ENCODE measurements around the gene SEMA3E.
"Not testable (repeated sequence)": the region's sequence is repeated elsewhere in the genome, so short reads cannot be mapped to it uniquely, and the experiment has no call there.

The SEMA3E gene

DNA sequence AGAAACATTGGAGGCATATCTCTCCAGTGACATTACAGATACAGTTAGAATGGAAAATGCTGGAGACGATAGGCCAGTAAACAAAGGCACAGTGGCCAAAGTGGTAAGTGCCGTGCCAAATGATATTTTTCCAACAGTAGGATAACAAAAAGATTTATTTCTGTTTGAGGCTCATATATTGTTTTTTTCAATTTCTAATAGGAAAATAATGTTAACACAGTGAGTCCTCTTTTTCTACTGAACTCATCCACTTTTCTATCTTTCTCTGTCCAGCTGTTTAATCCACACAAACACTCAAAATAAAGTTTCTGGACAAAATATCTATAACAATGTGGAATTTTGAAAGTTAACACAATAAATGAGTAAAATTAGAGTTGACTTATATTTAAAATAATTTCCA lies 201.3 kb downstream of the SEMA3E start:
- FAIRE-seq, result no peak

DNA sequence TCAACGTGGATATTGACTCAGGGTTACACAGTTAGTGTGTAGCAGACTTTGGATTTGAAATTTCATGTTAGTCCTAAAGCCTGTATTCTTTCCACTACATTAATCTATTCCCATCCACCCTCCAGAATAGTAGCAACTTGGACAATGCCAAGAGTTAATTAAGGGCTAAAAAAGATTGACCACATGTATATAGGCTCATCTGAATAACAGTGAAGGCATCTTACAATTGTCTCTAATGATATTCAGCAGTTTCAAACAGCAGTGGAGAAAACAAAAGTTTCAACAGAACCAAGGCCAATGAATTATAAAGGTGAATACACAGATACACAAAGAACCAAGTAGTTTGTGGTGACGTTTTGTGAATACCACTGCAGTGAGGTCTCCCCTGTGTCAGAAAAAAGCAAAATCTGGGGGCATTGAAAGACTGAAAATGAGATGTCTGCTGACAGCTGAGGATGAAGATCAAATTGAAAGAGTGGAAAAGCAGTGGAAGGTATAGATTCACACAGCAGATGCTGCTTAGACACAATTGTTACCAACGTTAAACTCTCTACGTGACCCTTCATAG lies 202.8 kb downstream of the SEMA3E start:
- no peak for FAIRE-seq

DNA sequence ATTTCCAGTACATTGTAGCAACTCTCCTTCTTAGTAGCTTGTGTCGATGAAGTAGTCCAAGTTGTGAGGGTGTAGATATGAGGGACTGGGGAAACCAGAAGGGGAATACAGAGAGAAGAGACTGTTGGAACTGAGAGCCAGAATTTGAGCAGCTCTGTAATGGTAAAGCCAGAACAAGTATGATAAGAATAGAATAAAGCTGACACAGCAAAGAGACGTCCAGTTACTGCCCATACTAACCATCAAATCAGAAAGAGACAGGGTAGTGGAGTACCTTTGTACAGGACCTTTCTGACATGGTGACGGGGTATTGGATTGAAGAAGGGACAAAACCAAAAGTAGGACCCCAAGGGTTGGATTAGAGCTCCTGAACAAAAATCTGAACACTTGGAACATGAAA lies 206.0 kb downstream of the SEMA3E start:
- no peak for FAIRE-seq

DNA sequence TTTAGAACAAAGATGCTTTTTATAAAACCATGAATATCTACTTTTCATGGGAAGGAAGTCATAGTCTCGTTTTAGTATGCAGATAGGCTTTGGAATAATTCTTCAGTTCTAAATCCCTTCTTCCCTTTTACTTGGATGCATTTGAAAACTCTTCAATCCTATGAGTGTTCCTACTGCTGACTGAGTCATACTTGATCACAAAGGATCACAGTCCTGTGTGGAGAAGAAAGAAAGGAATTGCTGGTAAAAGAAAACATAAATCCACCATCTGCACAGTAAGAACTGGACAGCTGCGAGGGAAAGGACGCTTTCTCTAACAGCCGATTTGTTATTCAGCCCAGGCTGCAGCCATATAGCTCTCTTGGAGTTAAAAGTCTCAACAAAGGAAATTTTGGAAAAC lies 209.9 kb downstream of the SEMA3E start:
- no peak for FAIRE-seq

DNA sequence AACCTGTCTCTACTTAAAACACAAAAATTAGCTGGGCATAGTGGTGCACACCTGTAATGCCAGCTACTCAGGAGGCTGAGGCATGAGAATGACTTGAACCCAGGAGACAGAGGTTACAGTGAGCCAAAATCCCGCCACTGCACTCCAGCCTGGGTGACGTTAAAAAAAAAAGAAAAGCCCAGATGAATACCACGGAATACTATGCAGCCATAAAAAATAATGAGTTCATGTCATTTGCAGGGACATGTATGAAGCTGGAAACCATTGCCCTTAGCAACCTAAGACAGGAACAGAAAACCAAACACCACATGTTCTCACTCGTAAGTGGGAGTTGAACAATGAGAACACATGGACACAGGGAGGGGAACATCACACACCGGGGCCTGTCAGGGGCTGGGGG lies 218.7 kb downstream of the SEMA3E start:
- not testable (repeated sequence) for FAIRE-seq

DNA sequence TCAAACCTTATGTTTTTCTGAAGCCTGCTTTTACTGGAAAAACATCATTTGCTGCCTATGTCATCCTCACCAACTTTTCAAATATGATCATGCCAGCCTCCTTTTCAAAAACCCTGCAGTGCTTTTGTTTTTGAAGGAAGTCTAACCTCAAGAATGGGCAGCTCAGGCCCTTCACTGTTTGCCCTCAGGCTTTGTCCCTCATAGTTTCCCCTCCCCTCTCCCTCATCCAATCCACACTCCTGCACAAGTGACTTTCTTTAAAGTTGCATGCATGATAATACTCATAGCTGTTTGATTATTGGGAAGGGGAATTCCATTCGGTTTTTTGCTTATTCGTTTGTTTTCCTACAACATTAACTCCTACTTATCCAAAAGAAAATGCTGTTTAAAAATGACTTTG lies 219.4 kb downstream of the SEMA3E start:
- FAIRE-seq, result no peak

DNA sequence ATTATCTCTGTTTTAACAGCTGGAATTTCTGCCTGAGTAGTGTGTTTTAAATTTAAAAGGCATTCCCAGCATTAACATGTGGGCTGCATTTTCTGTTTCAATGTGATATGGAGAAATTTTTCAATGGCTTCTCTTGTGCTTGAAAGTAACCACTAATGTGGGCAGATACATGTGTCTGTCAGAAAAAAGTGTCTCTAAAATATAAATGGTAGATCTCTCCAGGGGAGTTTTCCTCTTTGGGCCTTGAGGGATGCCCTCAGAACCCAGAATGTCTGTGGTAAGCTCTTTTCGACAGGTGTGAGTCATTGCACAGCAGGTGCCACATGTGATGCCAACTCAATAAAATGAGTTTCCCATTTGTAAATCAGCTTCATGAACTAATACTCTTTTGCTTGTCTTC lies 221.1 kb downstream of the SEMA3E start:
- no peak for FAIRE-seq

DNA sequence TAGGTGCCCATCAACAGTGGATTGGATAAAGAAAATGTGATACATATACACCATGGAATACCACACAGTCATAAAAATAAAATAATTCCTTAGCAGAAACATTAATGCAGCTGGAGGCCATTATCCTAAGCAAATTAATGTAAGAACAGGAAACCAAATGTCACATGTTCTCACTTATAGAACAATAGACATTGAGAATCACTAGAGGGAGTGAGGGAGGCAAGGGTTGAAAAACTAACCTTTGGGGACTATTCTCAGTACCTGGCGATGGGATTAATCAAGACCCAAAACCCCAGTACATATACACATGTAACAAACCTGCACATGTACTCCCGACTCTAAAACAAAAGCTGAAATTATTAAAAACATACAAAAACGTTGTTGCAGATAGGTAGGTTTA lies 222.6 kb downstream of the SEMA3E start:
- no peak for FAIRE-seq

DNA sequence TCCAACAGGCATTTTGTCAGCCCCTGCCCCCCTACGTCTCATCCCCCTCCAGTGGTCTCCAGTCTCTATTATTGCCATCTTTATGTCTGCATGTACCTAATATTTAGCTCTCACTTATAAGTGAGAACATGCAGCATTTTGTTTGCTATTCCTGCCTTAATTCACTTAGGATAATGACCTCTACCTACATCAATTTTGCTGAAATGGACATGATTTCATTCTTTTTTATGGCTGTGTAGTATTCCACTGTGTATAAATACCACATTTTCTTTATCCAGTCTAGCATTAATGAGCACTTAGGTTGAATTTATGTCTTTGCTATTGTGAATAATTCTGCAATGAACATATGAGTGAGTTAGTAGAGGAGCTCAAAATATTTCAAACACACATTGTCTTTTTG lies 229.9 kb downstream of the SEMA3E start:
- no peak for FAIRE-seq

DNA sequence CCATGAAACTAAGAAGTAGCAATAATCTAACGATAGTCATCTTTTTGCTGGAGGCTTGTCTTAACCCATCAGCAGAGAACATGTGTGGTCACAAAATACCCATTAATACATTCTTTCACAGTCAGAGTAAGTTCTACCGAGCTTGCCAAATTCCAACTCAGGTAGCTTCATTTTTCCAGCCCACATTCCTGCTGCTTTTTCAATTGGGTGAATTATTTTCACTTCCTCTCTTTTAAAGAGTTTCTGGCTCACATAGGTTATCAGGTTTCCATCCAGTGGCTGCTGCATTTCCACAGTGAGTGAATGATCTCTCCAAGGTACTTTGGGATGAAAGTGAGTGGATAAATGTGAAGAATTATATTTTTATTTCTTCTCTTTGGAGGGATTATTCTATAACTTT lies 233.1 kb downstream of the SEMA3E start:
- FAIRE-seq, result no peak

DNA sequence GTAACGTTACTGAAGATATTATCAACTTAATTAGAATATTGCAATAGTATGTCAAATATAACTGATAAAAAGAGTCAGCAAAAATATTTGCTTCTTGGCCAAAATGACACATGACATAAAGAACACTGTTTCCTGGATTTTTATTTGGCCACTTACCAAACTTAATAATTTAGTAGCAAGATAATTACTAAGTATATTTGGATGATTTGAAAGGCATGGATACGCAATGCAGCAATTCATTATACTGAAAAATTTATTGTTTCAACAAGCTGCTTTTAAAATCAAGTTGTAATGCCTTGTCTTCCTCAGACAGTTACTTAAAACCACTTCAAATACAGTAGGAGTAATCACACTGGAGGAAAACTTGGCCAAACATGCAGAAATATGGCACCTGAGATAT lies 234.0 kb downstream of the SEMA3E start:
- no peak for FAIRE-seq

DNA sequence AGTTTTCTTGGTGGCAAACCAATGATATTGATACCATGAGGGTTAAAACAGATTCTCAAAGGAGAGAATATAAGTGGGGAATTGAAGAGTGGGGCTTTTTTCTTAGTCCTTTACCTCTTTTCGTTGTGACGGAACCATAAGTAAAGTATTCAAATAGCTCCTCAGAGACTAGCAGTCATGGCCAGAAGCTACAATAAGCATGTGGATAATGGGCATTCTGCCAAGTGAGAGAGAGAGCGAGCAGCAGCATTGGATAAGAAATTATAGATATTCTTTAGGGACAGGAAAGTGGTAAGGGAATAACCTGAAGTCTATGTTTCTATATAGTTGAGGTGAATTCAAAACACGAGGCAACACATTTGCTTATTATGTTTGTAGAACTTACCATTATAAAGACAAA lies 235.1 kb downstream of the SEMA3E start:
- no peak for FAIRE-seq

DNA sequence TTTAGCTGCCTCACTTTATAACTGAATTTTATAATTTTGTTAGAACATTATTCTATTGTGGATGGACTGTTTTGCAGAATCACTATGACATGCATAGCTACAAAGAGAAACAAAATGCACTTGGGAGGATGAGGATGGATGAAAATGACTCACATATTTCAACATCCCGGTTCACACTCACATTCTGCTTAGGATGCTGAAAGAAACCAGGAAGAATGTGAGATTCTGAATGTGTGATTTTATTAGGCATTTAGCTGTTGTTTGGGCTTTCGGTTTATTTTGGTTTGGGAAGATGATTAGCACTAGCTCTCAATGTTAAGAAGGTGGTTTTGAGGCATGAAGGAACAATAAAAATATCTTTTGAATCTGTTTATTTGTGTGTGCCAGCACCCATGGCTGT lies 235.5 kb downstream of the SEMA3E start:
- FAIRE-seq, result no peak

DNA sequence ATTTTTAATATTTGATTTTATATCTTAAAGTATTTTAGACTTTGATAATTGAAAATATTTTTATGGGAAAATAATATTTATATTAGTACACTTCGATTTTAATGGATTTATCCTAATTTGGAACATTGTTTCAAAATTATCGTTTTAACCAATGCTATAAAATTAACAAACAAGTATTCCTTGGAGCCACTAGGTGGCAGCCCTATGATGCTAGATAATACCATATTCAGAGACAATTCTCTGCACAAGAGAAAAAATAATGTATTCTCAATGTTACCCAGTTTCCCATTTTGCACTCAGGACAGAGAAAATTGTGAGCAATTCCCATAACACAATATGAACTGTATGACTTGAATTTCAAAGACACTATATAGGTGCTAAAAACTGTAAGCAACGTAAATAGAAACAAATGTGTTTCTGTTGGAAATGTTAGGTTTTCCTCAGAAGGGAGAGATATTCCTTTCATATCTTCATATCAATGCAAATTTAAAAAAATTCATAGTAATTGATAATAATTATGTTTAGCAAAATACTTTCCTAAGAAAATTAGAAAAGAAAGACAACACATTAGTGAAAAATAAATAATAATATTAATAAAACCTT lies 237.8 kb downstream of the SEMA3E start:
- FAIRE-seq, result peak; percentile 96

DNA sequence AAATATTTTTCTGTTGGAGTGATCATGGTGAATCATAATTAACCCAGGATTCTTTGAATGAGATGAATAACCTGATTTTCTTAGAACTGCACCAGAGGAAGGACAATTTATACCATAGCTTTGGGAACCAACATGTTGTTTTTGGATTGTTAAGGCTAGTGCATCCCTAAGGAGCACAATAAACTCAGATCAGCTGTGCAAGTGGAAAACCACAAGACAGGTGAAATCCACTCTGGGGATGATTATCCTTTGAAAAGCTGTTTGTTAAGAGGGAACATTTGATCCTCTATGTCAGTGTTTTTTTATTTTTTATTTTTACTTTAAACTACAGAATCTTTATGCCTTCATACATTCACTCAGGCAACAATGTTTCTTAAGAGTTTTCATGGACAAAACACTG lies 254.2 kb downstream of the SEMA3E start:
- no peak for FAIRE-seq

DNA sequence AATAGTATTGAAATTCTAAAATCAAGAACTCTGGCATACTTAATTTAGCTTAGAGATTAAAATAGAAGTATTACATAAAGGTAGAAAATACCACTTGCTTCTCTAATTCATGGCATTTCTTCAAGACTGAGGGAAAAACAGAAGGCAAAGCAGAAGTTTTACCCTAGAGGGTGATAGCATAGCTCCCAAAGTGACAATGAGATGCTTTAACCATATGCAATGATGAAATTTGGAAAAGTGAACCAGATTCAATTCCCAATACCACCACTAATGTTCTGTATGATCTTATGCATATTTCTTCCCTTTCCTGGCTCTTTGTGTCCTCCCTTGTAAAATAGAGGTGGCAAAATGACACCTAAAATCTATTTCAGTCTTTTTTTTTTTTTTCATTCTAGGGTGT lies 260.5 kb downstream of the SEMA3E start:
- FAIRE-seq, result no peak

DNA sequence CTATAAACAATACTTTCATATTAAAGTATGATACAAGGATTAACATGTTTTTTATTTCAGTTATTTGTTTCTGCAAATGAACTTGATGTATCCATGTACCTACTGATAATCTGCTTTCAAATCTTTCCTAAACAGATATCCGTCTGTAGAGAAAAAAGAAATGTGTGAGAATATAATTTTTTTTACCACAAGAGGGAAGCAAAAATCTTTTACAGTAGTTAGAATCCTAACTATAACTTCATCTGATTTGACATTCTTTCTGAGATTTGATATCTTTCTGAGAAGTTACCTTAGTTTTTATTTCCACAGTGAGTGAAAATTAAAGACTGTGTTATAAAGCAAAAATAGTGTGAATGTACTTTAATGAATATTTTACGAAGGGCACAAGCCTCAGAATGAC lies 282.3 kb downstream of the SEMA3E start:
- FAIRE-seq, result peak; percentile 37

DNA sequence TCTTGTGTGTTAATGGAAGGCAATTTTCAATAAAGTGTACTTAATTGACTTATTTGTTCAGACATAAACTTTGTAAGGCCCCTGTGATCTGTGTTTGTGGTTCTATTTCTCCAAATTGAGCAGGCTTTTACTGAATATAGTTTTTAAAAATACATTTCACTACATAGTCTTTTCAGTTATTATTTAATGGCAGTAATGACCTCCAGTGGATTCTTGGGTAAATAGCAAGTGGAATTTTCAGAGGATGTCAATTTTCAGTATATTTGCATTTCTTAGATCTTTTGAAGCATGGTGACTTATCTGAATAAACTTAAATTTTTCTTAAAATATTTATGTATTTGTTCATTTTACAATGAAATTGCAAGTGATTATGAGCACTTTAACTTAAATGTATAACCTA lies 283.2 kb downstream of the SEMA3E start:
- no peak for FAIRE-seq

DNA sequence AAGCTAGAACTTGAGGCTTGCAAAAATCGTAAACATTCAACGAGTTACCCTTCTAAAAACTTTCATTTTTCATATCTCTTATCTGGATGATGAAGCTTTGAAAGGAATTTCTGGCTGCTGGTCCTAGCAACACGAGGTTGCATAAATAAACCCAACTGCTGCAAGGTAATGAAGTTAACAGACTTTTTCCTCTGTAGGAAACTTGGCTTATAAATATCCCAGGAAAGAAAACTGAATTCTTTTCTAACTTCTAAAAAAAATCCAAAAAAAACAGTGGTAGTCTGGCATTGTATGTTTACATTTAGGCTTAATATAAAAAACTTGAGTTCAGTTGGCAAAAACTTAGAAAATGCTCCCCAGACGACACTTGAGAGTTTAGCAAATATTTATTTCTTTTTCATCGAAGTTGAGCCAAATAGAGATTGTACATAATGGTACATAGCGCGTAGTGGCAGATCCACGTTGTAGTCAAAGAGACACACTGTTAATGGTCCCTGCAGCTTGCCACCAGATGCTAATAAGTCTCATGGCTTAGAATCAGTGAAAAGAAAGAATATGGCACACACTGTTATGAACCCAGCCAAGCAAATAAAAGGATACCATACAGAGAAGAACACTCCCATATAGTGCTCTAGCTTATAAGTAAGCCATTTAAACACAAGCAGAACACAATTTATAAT lies 285.9 kb downstream of the SEMA3E start:
- no peak for FAIRE-seq

DNA sequence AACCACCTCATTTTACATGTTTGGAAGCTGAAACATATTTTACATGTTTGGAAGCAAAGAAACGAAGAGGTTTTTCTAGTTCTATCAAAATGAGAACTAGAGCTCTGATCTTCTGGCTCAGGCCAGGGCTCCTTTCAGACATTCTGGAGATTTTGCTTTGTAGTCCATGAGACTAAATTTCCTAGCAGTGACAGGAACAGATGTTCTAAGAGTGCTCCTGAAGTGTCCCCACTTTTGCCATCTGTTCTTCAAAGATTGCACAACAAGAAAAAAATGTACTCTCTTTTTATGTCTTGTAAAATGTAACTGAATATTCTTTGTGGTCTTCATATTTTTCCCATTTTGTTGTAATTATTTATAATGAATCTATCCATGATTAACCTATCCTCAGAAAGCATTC lies 289.8 kb downstream of the SEMA3E start:
- no peak for FAIRE-seq

DNA sequence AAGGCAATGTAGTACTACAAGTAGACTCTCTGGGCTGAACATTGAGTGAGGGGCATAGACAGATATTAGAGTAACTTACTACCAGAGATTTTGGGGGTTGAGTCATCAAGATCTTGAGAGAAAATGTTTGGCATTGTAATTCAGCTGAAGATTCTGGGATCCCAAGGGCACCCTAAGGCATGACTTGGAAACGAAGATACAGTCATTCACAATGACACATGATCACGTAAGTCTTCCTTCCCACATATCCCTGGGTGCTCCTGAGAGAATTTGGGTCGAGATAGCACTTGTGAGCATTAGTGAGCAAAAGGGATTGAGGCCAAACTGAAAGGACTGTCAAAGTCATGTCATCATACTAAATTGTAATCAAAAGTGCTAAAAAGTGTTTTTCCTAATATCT lies 293.8 kb downstream of the SEMA3E start:
- FAIRE-seq, result no peak

DNA sequence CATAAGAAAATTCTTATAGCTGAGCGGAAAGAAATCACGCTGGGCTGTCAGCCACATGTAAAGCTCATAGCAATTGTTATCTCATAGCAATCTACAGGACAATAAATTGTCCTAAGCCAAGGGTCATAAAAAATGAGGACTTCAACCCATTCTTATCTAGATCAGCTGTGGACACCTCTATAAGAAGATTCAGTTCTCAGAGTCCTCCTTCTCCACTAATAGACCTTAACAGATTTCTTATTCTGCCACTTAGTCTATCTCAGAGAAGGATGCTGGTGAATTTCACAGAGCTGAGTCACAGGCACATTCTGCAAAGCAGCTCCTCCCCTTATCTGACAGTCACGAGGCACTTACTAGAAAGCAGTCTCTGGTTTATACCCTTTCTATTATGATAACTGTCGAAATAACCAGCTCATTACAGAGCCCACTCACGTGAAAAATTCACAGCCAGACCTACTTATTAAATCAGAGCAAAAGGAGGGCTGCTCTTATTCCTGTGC lies 300.9 kb downstream of the SEMA3E start:
- FAIRE-seq, result no peak

DNA sequence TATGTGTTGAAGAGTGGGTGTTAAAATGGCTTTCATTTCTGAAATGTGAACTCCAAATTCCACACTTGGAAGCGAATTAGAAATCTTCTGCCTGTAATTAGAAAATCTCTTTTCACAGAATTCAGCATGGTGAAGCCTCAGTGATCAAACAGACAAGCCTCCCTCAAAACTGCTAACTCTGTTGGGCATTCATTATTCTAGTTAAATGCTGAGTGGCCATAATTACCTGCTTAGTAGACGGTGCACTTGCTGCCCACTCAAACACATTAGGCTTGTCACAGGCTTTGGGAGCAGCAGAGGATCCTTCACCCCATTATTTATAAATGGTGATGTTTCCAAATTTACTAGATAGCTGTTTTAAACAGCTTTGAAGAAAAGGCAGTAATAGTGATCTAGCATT lies 309.0 kb downstream of the SEMA3E start:
- FAIRE-seq, result no peak

DNA sequence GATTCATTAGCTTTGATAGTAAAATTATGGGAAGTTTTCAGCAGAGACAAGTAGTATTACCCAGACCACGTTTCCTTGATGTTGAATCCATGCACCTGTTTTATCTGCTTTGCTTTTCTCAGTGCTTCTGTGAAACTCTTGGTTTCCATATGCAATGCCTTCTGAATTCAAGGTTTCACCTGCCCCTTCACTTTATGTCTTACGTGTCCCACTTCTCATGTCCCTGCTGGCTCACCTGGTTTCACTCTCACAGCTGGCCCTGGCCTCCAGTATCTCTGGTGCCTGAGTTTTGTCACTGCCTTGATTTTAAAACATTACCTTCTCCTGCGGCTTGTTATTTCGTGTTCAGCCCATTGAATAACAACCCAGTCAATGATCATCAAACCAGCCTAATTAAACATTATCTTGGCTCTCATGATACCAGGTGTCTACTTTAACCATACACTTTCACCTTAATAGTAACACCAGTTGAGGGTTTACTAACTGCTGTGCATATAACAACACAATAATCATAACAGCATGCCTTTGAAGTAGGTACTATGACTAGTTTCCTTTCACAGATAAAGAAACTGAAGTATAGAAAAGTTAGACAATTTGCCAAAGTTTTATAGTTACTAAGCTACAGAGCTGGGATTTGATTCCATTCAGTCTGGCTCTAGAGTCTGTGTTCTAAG lies 310.5 kb downstream of the SEMA3E start:
- FAIRE-seq, result no peak

Measured in endometrium (tissue), 2 donors.